DMS53 treated with DMSO at 0.1 percent for 48 hours (cell line): Measurements from ENCODE around the gene EYS.
"Not testable (repeated sequence)": the region's sequence is repeated elsewhere in the genome, so short reads cannot be mapped to it uniquely, and the experiment has no call there.

Source experiments
- DNase-seq: peaks from one replicate; lab custom pipeline; 2025; ENCODE audit not compliant: unreplicated experiment; lab: John Stamatoyannopoulos, UW

The EYS gene

GRCh38 chr6:64010010-64010409 lies 1697.0 kb downstream of the EYS start:
- no peak for DNase-seq

DNA sequence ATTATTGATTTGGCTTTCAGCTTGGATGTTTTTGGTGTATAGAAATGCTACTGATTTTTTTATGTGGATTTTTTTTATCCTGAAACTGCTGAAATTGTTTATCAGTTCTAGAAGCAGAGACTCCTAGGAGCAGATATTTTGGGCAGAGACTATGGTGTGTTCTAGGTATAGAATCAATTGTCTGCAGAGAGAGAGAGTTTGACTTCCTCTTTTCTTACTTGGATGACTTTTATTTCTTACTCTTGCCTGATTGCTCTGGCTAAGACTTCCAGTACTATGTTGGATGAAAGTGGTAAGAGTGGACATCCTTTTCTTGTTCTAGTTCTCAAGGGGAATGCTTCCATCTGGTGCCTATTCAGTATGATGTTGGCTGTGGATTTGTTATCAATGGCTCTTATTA lies 1700.8 kb downstream of the EYS start:
- no peak for DNase-seq

- no peak for DNase-seq
Measured at GRCh38 chr6:64000818-64001491, 1706.1 kb downstream of the EYS start.

GRCh38 chr6:63999613-64000012 lies 1707.4 kb downstream of the EYS start:
- no peak for DNase-seq

DNA sequence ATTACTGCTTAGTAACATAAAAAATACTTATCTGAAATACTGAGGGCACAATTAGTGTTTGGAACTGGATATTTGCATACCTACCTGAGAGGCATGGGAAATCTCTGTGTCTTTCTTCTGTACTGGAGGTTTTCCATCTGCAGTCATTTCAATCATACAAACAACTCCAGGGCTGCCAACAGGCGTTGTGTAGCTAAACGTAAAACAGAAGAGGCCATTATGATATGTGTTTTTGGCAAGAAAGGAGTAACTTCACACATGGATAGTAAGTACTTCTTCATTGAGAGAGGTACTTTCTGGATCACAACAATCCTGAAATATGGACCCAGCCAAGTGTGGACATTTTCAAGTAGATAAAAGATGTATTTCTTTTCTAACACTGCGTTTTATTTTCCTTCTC lies 1708.0 kb downstream of the EYS start:
- no peak for DNase-seq

DNA sequence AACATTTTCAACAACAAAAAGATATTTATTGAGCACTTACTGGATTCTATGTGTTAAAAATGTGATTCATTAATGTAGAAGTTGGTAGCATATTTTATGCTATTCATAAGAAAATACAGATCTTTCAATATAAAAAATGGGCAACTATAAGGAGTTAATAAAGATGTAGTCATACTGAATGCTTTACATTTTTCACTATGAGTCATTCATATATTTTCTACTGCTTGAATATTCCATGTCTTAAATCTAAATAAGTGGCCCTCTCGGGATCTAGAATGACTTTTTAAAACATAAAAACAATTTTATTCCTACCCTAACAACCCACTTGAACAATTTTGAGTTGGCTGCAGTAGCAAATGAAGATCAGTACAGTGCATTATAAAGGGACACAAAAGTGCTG lies 1709.3 kb downstream of the EYS start:
- DNase-seq = no peak

DNA sequence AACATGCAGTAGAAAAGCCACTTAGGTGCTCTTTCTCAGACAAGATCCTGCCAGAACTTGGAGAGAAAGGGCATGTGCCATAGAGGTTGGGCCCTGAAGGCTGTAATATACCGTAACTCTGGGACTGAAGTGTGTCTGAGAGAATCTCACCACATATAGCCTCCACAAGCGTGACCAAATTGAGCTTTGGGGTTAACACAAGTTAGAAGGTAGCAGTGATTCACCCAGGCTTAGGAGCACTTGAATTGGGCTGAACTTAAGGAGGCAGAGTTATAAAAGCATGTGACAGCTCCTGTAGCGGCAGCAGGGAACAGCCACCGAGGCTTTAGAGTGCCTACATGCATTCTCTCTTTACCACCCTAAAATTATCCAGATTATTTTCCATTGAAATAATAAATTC lies 1709.8 kb downstream of the EYS start:
- DNase-seq = no peak

- no peak for DNase-seq
Measured at GRCh38 chr6:63985223-63985622, 1721.8 kb downstream of the EYS start.

- DNase-seq = no peak
Measured at GRCh38 chr6:63975699-63976098, 1731.3 kb downstream of the EYS start.

DNA sequence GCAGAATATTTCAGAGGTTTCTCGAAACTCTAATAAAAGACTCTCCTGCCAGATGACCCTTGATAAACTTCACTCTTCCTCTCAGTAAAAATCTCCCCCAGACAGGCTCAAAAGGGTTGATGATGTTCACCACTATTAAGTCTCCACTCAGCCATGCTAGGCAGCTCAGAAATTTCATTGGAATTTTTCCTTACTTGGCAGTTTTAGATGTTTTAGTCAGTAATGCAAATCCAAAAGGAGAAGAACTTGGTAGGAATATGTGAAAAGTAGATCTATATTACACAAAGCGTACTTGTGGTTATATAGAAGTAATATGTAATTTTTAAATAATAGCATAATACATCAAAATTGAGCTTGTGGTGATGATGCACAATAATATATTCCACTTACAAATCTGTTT lies 1738.4 kb downstream of the EYS start:
- DNase-seq = no peak

DNA sequence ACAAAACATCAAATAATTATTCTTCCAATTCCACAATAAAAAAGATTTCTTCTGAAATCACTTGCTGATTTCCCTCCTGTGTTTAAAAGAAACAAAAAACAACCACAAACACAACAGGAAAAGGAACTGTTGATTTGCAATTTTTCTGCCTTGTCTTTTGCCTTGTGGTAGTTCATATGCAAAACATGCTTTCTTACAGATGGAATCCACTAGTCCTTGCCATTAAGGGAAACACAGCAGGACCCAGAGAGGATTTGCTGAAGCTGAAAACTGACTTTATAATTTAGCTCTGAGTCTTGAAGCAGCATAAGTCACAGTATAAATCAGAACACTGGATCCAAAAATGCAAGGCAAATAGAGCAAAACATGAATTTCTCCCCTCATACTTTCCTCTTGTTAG lies 1742.7 kb downstream of the EYS start:
- DNase-seq = no peak

DNA sequence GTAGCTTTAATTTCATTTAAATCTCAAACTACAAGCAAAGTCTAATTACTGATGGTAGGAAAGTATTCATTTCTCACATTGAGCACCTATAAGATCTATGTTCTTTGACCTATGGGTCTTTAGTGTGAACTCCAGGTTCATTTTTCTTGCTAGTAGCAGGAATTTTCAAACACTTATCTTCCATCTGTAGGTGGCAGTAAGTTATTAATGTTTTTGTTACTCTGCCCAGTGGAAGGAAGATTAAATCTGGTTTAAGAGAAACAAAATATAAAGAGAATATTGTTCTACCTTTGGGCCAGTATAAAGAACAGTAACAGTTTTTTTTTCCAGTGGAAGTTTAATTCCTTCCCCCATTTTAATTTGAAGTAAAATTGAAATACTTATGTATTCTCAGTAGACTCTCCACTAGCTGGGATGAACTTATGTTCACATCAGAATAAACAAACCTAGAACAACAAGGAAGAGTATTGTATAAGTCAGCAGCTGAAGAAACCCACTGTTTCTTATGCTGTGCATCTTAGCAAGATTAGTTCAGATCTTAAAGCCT lies 1743.2 kb downstream of the EYS start:
- DNase-seq = no peak

- not testable (repeated sequence) for DNase-seq
Measured at GRCh38 chr6:63953336-63954021, 1753.5 kb downstream of the EYS start.

DNA sequence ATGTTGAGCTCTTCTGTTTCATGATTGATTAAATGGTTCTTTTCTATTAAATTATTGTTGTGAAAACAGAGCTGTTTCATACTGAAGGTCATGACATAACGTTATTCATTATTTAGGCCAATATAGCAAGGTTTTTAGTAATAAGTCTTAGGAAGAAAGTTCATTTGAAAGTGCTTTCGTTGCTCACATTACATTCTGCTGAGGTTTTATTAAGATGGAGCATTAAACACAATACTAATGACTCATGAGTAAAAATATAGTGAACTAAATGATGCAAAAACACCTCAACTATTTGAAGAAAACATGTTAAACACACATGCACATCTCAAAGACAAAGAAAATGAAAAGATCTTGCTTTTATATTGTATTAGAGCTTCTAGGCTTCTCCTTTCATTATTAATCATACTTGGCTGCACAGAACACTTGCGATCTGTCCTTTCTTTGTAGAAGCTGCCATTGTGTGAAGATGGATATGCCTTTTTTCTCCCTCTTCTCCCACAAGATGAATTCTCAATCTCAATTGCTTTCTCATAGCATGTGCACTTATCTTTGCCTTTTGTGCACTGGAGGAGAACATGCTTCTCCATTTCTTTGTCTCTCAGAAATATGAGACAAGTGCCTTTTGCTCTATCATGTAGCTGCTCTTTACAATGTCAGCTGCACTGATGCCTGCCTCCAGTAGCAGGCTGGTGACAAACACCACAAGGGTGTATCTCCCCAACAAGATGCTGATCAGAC lies 1759.1 kb downstream of the EYS start:
- no peak for DNase-seq

GRCh38 chr6:63945987-63946386 lies 1761.0 kb downstream of the EYS start:
- DNase-seq = no peak

DNA sequence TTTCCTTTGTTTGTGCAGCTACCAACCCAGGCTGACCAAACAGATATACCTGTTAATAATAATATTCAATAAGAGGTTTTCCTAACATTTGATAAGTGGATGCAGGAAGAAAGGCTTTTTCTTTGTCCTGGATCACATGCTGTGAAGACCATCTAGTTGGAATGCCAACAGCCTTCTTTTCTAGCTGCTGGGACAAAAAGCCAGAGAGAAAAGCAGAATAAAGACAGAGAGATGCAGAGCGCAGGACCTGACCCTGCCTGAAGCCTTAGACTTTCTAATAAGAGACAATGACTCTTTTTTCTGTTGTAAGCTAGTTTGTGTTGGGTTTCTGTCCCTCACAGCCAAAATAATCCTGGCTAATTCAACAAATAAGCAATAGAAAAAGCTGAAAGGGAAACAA lies 1763.2 kb downstream of the EYS start:
- DNase-seq = no peak

- peak; percentile 69 for DNase-seq
Measured at GRCh38 chr6:63941747-63942470, 1765.1 kb downstream of the EYS start.

DNA sequence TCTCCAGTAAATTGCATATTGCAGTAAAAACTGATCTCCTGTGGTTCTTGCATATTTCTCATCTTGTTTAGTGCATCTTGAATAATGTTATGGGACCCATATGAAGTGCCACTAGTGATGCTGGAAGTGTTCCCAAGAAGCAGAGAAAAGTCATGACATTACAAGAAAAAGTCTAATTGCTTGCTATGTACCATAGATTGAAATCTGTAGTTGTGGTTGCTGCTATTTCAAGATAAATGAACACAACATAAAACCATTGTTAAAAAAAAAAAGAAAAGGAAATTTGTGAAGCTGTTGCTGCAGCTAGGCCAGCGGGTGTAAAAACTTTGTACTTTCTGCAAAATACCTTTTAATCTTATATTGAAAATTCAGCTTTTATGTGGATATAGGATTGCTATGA lies 1767.0 kb downstream of the EYS start:
- DNase-seq = no peak

GRCh38 chr6:63936399-63936798 lies 1770.6 kb downstream of the EYS start:
- DNase-seq = peak; percentile 65

DNA sequence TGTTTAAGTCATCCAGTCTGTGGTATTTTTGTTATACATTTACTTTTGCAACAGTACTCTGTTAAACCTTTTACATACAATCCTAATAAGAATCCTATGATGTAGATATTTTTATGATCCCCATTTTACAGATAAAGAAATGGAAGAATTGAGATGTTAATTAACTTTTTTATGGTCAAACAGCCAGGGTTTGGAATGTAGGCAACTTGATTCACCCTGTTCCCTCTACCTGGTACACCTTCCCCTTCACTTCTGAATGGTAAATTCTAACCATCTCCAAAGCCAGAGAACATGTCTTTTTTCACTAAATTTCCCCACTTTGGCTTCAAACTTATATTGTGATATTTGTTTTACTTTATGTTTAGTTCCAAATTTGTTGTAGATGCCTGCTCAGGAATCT lies 1771.3 kb downstream of the EYS start:
- no peak for DNase-seq

GRCh38 chr6:63933948-63934347 lies 1773.1 kb downstream of the EYS start:
- not testable (repeated sequence) for DNase-seq
